Suprapubic skin (tissue), 4 donors: Measurements from ENCODE around the gene ZBTB46. TPM values are rescaled to one million over a fixed set of nuclear protein-coding genes. Genes with fewer than 3 reads are reported as not detected.
A peak's percentile ranks its signal among the peaks of the same experiment; 100 is the strongest.

Source experiments
- DNase-seq, 2 donors: peaks; one replicate each; pipeline ENCODE4 v3.0.0-alpha.2; 2019; ENCODE audit warnings: low spot score in 2 of 2
- H3K27ac ChIP-seq: fragments of 200-600 bp; sonication (generic); one replicate; pipeline ENCODE4 v1.5.1; 2019
- H3K27me3 ChIP-seq: fragments of 200-600 bp; sonication (generic); one replicate; pipeline ENCODE4 v1.5.1; 2019
- H3K36me3 ChIP-seq: fragments of 200-600 bp; sonication (generic); one replicate; pipeline ENCODE4 v1.5.1; 2019
- H3K4me1 ChIP-seq: fragments of 200-600 bp; sonication (generic); one replicate; pipeline ENCODE4 v1.5.1; 2019
- H3K4me3 ChIP-seq: fragments of 200-600 bp; sonication (generic); one replicate; pipeline ENCODE4 v1.5.1; 2019; ENCODE audit warnings: mild to moderate bottlenecking
- H3K9me3 ChIP-seq: fragments of 200-600 bp; sonication (generic); one replicate; pipeline ENCODE4 v1.5.1; 2019
- EP300 ChIP-seq: sonication (generic); formaldehyde crosslinking; IDR thresholded peaks from one replicate; pipeline ENCODE4 v1.6.1; 2017; ENCODE audit warnings: antibody characterized with exemption
- POLR2A ChIP-seq, 2 donors: fragments of 450-650 bp; IDR thresholded peaks; one replicate each; pipeline ENCODE4 v1.6.1; 2017; ENCODE audit warnings: antibody characterized with exemption in 2 of 2, mild to moderate bottlenecking in 2 of 2, moderate library complexity in 2 of 2
- POLR2AphosphoS5 ChIP-seq, 3 donors: sonication (generic); formaldehyde crosslinking; IDR thresholded peaks; one replicate each; pipeline ENCODE4 v1.6.1; 2017; ENCODE audit warnings: antibody characterized with exemption in 3 of 3
- WGBS: methylation state at CpG from one replicate; pipeline ENCODE4 v1.1.5; 2018; 5-methylcytosine and 5-hydroxymethylcytosine counted together
- total RNA-seq, 4 donors: library from RNA; depleted of rRNA; stranded (reverse); fragments of >200 nt; gene quantifications; one replicate each; pipeline ENCODE4 v1.1.0, GENCODE V29; 2016
- TF ChIP-seq, protein P1 (sequence below), 2 donors: fragments of 200-600 bp in 1 of 2; fragments of 450-650 bp in 1 of 2; sonication (generic) in 1 of 2; IDR thresholded peaks; one replicate each; pipeline ENCODE4 v1.5.1; 2016 to 2019; ENCODE audit warnings: antibody characterized with exemption in 2 of 2, mild to moderate bottlenecking in 1 of 2, moderate library complexity in 1 of 2

The ZBTB46 gene
- total RNA-seq, 4 donors from 2014 or later: 3.4 to 5.1 (median 4.4) TPM

DNA sequence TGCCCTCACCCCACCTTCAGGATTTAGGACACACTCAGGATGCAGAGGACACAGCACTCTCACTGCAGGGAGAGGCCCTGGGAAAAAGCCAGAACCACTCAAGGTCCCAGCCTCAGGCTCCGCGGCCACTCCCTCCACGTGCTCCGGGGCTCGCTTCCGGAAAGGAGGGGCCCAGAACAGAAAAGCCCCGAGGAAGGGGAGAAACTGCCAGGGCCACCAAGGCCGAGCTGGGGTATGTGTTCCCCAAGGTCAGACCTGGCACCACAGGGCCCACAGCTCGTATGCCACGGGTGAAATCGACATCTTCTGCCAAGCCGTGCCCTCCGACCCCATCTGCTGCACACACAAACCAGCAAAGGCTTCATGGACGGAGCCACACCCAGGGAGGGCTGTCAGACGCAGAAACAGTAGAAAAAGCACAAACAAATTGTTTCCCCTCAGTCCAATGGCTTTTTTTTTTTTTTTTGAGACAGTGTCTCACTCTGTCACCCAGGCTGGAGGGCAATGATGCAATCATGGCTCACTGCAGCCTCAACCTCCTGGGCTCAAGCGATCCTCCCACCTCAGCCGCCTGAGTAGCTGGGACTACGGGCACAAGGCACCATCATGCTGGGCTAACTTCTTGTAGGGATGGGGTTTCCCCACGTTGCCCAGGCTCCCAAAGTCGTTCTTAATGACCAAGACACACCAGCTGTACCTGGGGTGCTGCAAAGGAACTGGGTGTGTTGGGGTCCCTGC lies 58.1 kb downstream of the ZBTB46 start:
- WGBS: 41% methylated on average over 16 of the region's 20 CpGs
- Histone ChIP-seq H3K4me1 (peaks cover 25% of the 10 kb centered on the region), H3K27ac (no peak overlapping the region), H3K36me3 (peaks cover 9% of the 10 kb centered on the region), H3K27me3 (no peaks in the 10 kb centered on the region), H3K4me3 (no peak overlapping the region), H3K9me3 (no peaks in the 10 kb centered on the region)
- no peak for TF ChIP-seq EP300
- no peak for TF ChIP-seq POLR2A (IDR thresholded peaks at IDR 0.05)
- TF ChIP-seq, protein P1, sequence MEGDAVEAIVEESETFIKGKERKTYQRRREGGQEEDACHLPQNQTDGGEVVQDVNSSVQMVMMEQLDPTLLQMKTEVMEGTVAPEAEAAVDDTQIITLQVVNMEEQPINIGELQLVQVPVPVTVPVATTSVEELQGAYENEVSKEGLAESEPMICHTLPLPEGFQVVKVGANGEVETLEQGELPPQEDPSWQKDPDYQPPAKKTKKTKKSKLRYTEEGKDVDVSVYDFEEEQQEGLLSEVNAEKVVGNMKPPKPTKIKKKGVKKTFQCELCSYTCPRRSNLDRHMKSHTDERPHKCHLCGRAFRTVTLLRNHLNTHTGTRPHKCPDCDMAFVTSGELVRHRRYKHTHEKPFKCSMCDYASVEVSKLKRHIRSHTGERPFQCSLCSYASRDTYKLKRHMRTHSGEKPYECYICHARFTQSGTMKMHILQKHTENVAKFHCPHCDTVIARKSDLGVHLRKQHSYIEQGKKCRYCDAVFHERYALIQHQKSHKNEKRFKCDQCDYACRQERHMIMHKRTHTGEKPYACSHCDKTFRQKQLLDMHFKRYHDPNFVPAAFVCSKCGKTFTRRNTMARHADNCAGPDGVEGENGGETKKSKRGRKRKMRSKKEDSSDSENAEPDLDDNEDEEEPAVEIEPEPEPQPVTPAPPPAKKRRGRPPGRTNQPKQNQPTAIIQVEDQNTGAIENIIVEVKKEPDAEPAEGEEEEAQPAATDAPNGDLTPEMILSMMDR (IDR thresholded peaks at IDR 0.05): no peak
- no peak for TF ChIP-seq POLR2AphosphoS5 (IDR thresholded peaks at IDR 0.05)
- DNase-seq: peak in 1 of 2 donors; percentile 64

DNA sequence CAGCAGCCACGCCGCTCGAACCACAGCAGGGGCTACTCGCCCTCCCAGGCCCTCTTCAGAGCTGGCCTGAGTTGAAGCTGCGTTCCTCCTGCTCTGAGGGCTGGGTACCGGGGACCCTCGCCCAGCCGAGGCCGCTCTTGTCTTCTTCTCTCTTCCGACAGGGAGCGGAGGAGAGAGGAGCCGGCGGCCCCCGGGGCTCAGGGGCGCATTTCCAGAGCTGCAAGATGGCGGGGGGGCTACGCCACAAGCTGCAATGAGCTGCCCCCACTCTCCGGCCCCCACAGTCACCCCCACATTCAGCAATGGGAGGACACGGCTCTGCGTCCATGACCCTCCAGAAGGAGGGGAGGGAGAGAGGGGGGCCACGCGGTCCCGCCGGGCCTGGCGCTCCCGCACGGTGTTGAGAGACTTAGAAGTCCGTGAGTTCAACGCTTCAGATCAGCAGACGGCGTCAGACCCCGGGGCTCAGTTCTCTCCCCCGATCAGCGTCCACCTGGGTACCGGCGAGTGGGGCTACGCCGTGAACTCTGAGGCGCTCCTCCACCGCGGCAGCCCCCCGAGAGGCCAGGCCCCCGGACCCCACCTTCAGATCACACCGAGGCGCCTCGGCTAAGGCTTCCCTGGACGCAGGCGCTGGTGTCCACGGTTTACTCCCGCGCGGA lies 59.9 kb downstream of the ZBTB46 start:
- 90% methylated on average over 37 of the region's 52 CpGs for WGBS
- no peak for DNase-seq
- Histone ChIP-seq H3K9me3 (no peaks in the 10 kb centered on the region), H3K36me3 (peaks cover 19% of the 10 kb centered on the region), H3K4me1 (peaks cover 25% of the 10 kb centered on the region), H3K27me3 (no peaks in the 10 kb centered on the region), H3K4me3 (no peak overlapping the region), H3K27ac (no peak overlapping the region)
- no peak for TF ChIP-seq POLR2A (IDR thresholded peaks at IDR 0.05)
- TF ChIP-seq, protein P1 (IDR thresholded peaks at IDR 0.05): no peak
- TF ChIP-seq POLR2AphosphoS5 (IDR thresholded peaks at IDR 0.05): no peak

DNA sequence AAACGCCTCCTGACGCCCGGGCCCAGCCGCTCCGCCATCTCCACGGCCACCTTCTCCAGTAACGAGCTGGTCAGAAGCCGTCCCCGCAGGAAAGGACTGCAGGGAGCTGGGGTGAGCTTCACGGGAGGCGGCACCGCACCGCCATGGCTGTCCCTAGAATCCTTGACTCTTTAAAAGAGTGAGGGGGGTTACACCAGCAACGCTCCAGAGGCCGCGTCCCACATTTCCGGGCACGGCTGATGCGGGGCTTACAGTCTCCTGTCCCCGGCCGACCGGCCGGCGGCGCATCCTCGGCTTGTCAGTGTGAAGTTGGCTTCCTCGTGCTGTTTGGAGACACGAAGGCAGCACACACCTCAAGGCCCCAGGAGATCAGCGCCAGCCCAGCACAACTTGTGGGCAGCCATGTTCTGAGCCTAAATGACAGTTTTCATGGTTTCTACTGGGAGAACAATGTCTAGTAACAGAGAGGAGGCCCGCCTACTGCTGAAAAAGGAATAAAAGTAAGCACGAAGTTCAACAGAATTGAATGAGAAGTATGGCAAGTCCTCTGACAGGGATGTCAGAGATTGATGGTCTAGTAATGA lies 61.1 kb downstream of the ZBTB46 start:
- no peak for DNase-seq
- peaks cover 24% of the 10 kb centered on the region for H3K36me3 ChIP-seq
- 88% methylated on average over 31 of the region's 31 CpGs for WGBS
- no peaks in the 10 kb centered on the region for H3K9me3 ChIP-seq
- H3K27me3 ChIP-seq: no peaks in the 10 kb centered on the region
- no peak overlapping the region for H3K4me3 ChIP-seq
- TF ChIP-seq, protein P1 (IDR thresholded peaks at IDR 0.05): no peak
- TF ChIP-seq POLR2A (IDR thresholded peaks at IDR 0.05) (no peak), POLR2AphosphoS5 (IDR thresholded peaks at IDR 0.05) (no peak), EP300 (no peak)
- no peak overlapping the region for H3K27ac ChIP-seq
- H3K4me1 ChIP-seq: peaks cover 22% of the 10 kb centered on the region

DNA sequence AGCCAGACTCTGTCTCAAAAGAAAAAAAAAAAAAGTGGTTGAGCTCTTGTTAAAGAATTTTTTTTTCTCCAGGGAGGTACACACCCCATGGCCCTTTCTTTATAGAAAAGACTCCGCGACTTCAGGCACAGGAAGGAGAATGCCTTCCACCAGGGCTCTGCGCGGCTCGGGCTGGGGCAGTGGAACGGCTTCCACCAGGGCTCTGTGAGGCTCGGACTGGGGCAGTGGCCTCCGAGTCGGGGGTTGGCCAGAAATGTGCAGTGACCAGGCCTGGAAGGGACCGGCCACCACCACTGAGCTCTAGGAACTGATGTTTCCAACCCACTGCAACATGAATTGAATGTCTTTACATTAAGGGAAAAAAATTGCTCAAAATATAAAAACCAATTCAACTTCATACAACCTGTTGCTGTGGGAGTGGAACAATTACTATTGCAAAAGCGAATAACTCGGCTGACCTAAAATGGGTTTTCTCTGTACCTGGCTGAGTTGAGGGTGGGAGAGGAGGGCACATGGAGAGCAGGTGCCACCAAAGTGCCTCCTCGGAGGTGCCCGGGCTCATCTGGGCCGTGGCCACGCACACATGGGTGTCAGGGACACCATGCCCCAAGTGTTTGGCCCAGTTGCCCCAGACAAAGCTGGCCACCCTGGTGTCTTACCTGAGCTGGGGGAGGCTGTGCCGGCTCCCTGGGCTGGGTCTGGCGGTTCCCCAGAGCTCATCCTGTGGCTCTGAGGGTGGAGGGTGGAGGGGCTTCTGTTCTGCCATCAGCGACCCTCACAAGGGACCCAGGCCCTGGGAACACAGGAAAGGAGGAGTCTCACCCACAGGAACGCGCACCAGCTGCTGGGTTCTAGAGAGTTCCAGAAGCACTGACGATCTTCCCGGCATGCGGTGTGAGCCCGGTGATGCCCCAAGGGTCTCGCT lies 62.2 kb downstream of the ZBTB46 start:
- Histone ChIP-seq H3K27me3 (no peaks in the 10 kb centered on the region), H3K36me3 (peaks cover 24% of the 10 kb centered on the region), H3K9me3 (no peaks in the 10 kb centered on the region), H3K4me1 (peaks cover 13% of the 10 kb centered on the region), H3K27ac (no peak overlapping the region), H3K4me3 (no peak overlapping the region)
- DNase-seq: no peak
- 91% methylated on average over 24 of the region's 26 CpGs for WGBS
- TF ChIP-seq POLR2AphosphoS5 (IDR thresholded peaks at IDR 0.05) (no peak), EP300 (no peak), POLR2A (IDR thresholded peaks at IDR 0.05) (no peak)
- TF ChIP-seq, protein P1 (IDR thresholded peaks at IDR 0.05): no peak
